SK-N-SH (cell line): Measurements from ENCODE around the gene NGB. TPM values are rescaled to one million over a fixed set of nuclear protein-coding genes. Genes with fewer than 3 reads are reported as not detected.

Experiments
- CTCF ChIA-PET: fragments of 300-600, 350-600 bp; formaldehyde crosslinking; extraction: SDS; loops from one replicate; lab custom pipeline; 2021; lab: Yijun Ruan, JAX
- POLR2A ChIA-PET: fragments of 350-600 bp; sonication (Branson Sonifier 250); formaldehyde crosslinking; extraction: SDS; loops from one replicate; lab custom pipeline; 2020; ENCODE audit warnings: antibody characterized with exemption, inconsistent platforms; lab: Yijun Ruan, JAX
- DNase-seq: peaks from one replicate; pipeline ENCODE4 v3.0.0; 2012
- H2AFZ ChIP-seq: fragments of 200-600 bp; sonication (generic); 2 replicates; pipeline ENCODE4 v1.8.1; 2016; ENCODE audit warnings: antibody characterized with exemption, mild to moderate bottlenecking, low read depth
- H3F3A ChIP-seq: fragments of 200-600 bp; sonication (generic); replicated peaks from 2 replicates; pipeline ENCODE3; 2016; ENCODE audit warnings: antibody characterized with exemption, mild to moderate bottlenecking; ENCODE audit not compliant: insufficient read depth
- H3K27ac ChIP-seq, 2 experiments: fragments of 200-500 bp in 1 of 2; fragments of 200-600 bp in 1 of 2; sonication (Bioruptor generic) in 1 of 2; sonication (generic), shearing (Covaris generic) in 1 of 2; 2 replicates each; pipeline versions ENCODE4 v1.5.1 to v1.6.1; 2014 to 2016; ENCODE audit warnings: low read depth in 2 of 2, inconsistent platforms in 1 of 2, low read length in 1 of 2, mild to moderate bottlenecking in 1 of 2, mixed read lengths in 1 of 2
- H3K27me3 ChIP-seq: fragments of 200-600 bp; sonication (generic), shearing (Covaris generic); 2 replicates; pipeline ENCODE4 v1.6.1; 2016; ENCODE audit warnings: mixed run types; ENCODE audit not compliant: insufficient read depth
- H3K36me3 ChIP-seq, 2 experiments: fragments of 200-500 bp in 1 of 2; fragments of 200-600 bp in 1 of 2; sonication (Bioruptor generic) in 1 of 2; sonication (generic) in 1 of 2; replicated peaks in 1 of 2; 2 replicates each; pipeline versions ENCODE3 to v1.5.1; 2014 to 2016; ENCODE audit warnings: low read length in 1 of 2, mild to moderate bottlenecking in 1 of 2; ENCODE audit not compliant: insufficient read depth in 2 of 2, control insufficient read depth in 1 of 2
- H3K4me1 ChIP-seq, 2 experiments: fragments of 200-500 bp in 1 of 2; fragments of 200-600 bp in 1 of 2; sonication (Bioruptor generic) in 1 of 2; sonication (generic), shearing (Covaris generic) in 1 of 2; 2 replicates each; pipeline versions ENCODE4 v1.5.1 to v1.6.1; 2014 to 2016; ENCODE audit warnings: low read depth in 1 of 2, low read length in 1 of 2, mixed run types in 1 of 2; ENCODE audit not compliant: insufficient read depth in 2 of 2, control insufficient read depth in 1 of 2
- H3K4me2 ChIP-seq: fragments of 200-600 bp; sonication (generic), shearing (Covaris generic); 2 replicates; pipeline ENCODE4 v1.6.1; 2017; ENCODE audit warnings: mixed run types
- H3K4me3 ChIP-seq, 2 experiments: fragments of 200-500 bp in 1 of 2; fragments of 200-600 bp in 1 of 2; sonication (Bioruptor generic) in 1 of 2; sonication (generic), shearing (Covaris generic) in 1 of 2; 2 replicates each; pipeline versions ENCODE4 v1.5.1 to v1.8.1; 2014 to 2016; ENCODE audit warnings: low read depth in 2 of 2, inconsistent platforms in 1 of 2, low read length in 1 of 2, mild to moderate bottlenecking in 1 of 2, mixed read lengths in 1 of 2, moderate library complexity in 1 of 2
- H3K79me2 ChIP-seq: fragments of 200-600 bp; sonication (generic); 2 replicates; pipeline ENCODE4 v1.8.1; 2017; ENCODE audit warnings: mild to moderate bottlenecking; ENCODE audit not compliant: insufficient read depth
- H3K9ac ChIP-seq: fragments of 200-600 bp; sonication (generic); 2 replicates; pipeline ENCODE4 v1.6.1; 2017; ENCODE audit warnings: mixed run types
- H3K9me2 ChIP-seq: fragments of 200-600 bp; sonication (generic); 2 replicates; pipeline ENCODE4 v1.6.1; 2017; ENCODE audit warnings: mixed run types
- H3K9me3 ChIP-seq: fragments of 200-600 bp; sonication (generic); 2 replicates; pipeline ENCODE4 v1.6.1; 2017; ENCODE audit warnings: mixed run types, mild to moderate bottlenecking, moderate library complexity
- H4K20me1 ChIP-seq: fragments of 200-600 bp; sonication (generic); 2 replicates; pipeline ENCODE4 v1.6.1; 2017; ENCODE audit warnings: mild to moderate bottlenecking, mixed run types; ENCODE audit not compliant: insufficient read depth
- CHD2 ChIP-seq: fragments of 150-350 bp; IDR thresholded peaks from 2 replicates; pipeline ENCODE4 v1.6.1; 2018; ENCODE audit warnings: low read length; ENCODE audit not compliant: partially characterized antibody
- ELF1 ChIP-seq: IDR thresholded peaks from 2 replicates; pipeline ENCODE4 v1.4.0; 2012
- FOSL2 ChIP-seq: IDR thresholded peaks from 2 replicates; pipeline ENCODE4 v1.4.0; 2012; ENCODE audit warnings: low read depth, mild to moderate bottlenecking, moderate library complexity, borderline replicate concordance
- FOXJ3 ChIP-seq: sonication (generic); formaldehyde crosslinking; IDR thresholded peaks from 2 replicates; pipeline ENCODE4 v1.5.1; 2020; ENCODE audit warnings: mild to moderate bottlenecking, missing genetic modification reagents
- FOXM1 ChIP-seq: IDR thresholded peaks from 2 replicates; pipeline ENCODE4 v1.4.0; 2012; ENCODE audit warnings: low read depth, mild to moderate bottlenecking
- GATA2 ChIP-seq: sonication (generic); formaldehyde crosslinking; IDR thresholded peaks from 2 replicates; pipeline ENCODE4 v1.5.0; 2020; ENCODE audit warnings: mild to moderate bottlenecking, missing genetic modification reagents
- MEF2A ChIP-seq: IDR thresholded peaks from 2 replicates; pipeline ENCODE4 v1.4.0; 2012; ENCODE audit warnings: low read depth, borderline replicate concordance
- POLR2AphosphoS5 ChIP-seq: IDR thresholded peaks from 2 replicates; pipeline ENCODE4 v1.6.1; 2012; ENCODE audit warnings: low read depth, low read length
- RAD21 ChIP-seq: IDR thresholded peaks from 2 replicates; pipeline ENCODE4 v1.6.1; 2012; ENCODE audit warnings: mild to moderate bottlenecking, low read length
- SIN3A ChIP-seq: IDR thresholded peaks from 2 replicates; pipeline ENCODE4 v1.6.1; 2012; ENCODE audit warnings: low read depth, mild to moderate bottlenecking, low read length, moderate library complexity, borderline replicate concordance
- SMC3 ChIP-seq: IDR thresholded peaks from 2 replicates; pipeline ENCODE4 v1.6.1; 2012; ENCODE audit warnings: low read depth, low read length, improper control_type of control experiment
- TAF1 ChIP-seq: IDR thresholded peaks from 2 replicates; pipeline ENCODE4 v1.6.1; 2012; ENCODE audit warnings: low read depth, mild to moderate bottlenecking, low read length, moderate library complexity, borderline replicate concordance
- TEAD4 ChIP-seq: IDR thresholded peaks from 2 replicates; pipeline ENCODE4 v1.4.0; 2012; ENCODE audit warnings: mild to moderate bottlenecking, borderline replicate concordance; ENCODE audit not compliant: insufficient read depth
- YY1 ChIP-seq: IDR thresholded peaks from 2 replicates; pipeline ENCODE4 v1.4.0; 2012; ENCODE audit warnings: low read depth, mild to moderate bottlenecking
- WGBS: methylation state at CpG from one replicate; pipeline ENCODE4 v1.1.6; 2017; ENCODE audit warnings: low lambda C conversion rate; 5-methylcytosine and 5-hydroxymethylcytosine counted together
- polyA plus RNA-seq, 3 experiments: library from polyadenylated mRNA; depleted of rRNA; stranded (reverse); fragments of >200 nt; gene quantifications; 2 replicates each; pipeline ENCODE4 v1.2.3, GENCODE V29; 2012
- TF ChIP-seq, protein P1 (sequence below): fragments of 150-350 bp; IDR thresholded peaks from 2 replicates; pipeline ENCODE4 v1.6.1; 2016; ENCODE audit warnings: mild to moderate bottlenecking, low read depth, low read length
- TF ChIP-seq, protein P2 (sequence below): IDR thresholded peaks from 2 replicates; pipeline ENCODE4 v1.4.0; 2012; ENCODE audit warnings: low read depth, borderline replicate concordance
- TF ChIP-seq, protein P3 (sequence below): fragments of 150-350 bp; IDR thresholded peaks from 2 replicates; pipeline ENCODE4 v1.6.1; 2017; ENCODE audit warnings: antibody characterized with exemption, low read length, low read depth, borderline replicate concordance

The NGB gene
- polyA plus RNA-seq, 1 of the 3 experiments (the other 2 are of a cell fraction): not detected

DNA sequence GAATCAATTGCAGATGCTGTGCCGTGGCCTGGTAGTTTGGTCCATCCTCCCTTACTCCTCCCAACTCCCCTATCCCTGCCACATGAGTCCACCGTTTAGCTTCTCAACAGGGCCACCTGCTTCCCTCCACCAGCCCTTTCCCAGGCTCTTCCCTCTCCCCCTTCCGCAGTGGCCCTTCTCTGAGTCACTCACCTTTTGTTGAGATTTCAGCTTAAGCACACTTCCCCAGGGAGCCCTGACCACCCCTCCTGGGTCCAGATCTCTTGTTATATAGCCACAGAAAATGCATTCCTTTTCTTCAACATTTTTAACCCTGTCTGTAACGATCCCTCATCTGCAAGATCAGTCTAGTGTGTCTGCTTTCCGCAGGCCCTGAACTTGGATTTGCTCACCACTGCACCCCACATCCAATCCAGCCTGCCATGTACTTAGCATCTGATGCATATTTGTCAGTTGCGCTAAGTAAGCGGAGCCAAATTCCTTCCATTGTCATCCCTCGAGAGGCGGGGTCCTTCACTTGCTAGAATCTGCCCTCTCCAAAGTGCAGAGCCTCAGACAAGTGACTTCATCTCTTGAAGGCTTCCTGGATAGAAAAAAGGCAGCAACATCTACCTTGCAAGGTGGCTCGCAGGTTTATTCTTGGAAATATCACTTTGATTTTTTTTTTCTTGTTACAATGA is 48.3 kb downstream of the NGB start:
- Histone ChIP-seq H3K4me2 (no peak overlapping the region), H4K20me1 (no peaks in the 10 kb centered on the region), H3K9ac (no peak overlapping the region), H3K9me3 (no peaks in the 10 kb centered on the region), H3K36me3 (no peaks in the 10 kb centered on the region), H3K4me3 (no peak overlapping the region)
- CTCF ChIA-PET: interaction anchor here (0.9 to 1.9 kb wide), 2 partner anchors 9 to 53 kb away, joined by 3 to 10 read pairs; no protein-coding TSS in a partner anchor
- WGBS: 53% methylated on average over 10 of the region's 10 CpGs
- TF ChIP-seq, protein P1, sequence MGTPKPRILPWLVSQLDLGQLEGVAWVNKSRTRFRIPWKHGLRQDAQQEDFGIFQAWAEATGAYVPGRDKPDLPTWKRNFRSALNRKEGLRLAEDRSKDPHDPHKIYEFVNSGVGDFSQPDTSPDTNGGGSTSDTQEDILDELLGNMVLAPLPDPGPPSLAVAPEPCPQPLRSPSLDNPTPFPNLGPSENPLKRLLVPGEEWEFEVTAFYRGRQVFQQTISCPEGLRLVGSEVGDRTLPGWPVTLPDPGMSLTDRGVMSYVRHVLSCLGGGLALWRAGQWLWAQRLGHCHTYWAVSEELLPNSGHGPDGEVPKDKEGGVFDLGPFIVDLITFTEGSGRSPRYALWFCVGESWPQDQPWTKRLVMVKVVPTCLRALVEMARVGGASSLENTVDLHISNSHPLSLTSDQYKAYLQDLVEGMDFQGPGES: no peak
- TF ChIP-seq POLR2AphosphoS5 (no peak), TEAD4 (no peak), GATA2 (CRISPR knock-in tag) (no peak), FOSL2 (no peak), FOXJ3 (no peak), TAF1 (no peak), YY1 (no peak), FOXM1 (no peak), MEF2A (no peak), ELF1 (no peak), SIN3A (no peak), RAD21 (no peak), SMC3 (no peak), CHD2 (no peak)
- TF ChIP-seq, protein P2, sequence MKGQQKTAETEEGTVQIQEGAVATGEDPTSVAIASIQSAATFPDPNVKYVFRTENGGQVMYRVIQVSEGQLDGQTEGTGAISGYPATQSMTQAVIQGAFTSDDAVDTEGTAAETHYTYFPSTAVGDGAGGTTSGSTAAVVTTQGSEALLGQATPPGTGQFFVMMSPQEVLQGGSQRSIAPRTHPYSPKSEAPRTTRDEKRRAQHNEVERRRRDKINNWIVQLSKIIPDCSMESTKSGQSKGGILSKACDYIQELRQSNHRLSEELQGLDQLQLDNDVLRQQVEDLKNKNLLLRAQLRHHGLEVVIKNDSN: no peak
- TF ChIP-seq, protein P3, sequence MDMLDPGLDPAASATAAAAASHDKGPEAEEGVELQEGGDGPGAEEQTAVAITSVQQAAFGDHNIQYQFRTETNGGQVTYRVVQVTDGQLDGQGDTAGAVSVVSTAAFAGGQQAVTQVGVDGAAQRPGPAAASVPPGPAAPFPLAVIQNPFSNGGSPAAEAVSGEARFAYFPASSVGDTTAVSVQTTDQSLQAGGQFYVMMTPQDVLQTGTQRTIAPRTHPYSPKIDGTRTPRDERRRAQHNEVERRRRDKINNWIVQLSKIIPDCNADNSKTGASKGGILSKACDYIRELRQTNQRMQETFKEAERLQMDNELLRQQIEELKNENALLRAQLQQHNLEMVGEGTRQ: no peak
- TF ChIP-seq, all 33 proteins: peak for 0
- Histone ChIP-seq H3K9me2 (no peaks in the 10 kb centered on the region), H3K79me2 (no peaks in the 10 kb centered on the region), H3K4me1 (peaks cover 0 to 9% of the 10 kb centered on the region in 2 experiments; a peak in 1 of 4 replicates), H3F3A (no peaks in the 10 kb centered on the region), H2AFZ (no peak overlapping the region), H3K27me3 (peaks cover 6% of the 10 kb centered on the region; the same call in 1 of the 2 replicates), H3K27ac (no peak overlapping the region)
- POLR2A ChIA-PET: no interaction called here
- no peak for DNase-seq
